Stimulated activated CD4-positive, alpha-beta T cell treated with anti-CD3 and anti-CD28 coated beads, Interleukin-15, amount 100 ng/mL, for 48 hours (primary cell): Measurements from ENCODE around the gene KCNMA1.
"Not testable (repeated sequence)": the region's sequence is repeated elsewhere in the genome, so short reads cannot be mapped to it uniquely, and the experiment has no call there.

Source experiments
- DNase-seq, 2 donors: peaks; one replicate each; pipeline ENCODE4 v3.0.0-alpha.2; 2020; ENCODE audit warnings: low read depth in 2 of 2

The KCNMA1 gene

DNA sequence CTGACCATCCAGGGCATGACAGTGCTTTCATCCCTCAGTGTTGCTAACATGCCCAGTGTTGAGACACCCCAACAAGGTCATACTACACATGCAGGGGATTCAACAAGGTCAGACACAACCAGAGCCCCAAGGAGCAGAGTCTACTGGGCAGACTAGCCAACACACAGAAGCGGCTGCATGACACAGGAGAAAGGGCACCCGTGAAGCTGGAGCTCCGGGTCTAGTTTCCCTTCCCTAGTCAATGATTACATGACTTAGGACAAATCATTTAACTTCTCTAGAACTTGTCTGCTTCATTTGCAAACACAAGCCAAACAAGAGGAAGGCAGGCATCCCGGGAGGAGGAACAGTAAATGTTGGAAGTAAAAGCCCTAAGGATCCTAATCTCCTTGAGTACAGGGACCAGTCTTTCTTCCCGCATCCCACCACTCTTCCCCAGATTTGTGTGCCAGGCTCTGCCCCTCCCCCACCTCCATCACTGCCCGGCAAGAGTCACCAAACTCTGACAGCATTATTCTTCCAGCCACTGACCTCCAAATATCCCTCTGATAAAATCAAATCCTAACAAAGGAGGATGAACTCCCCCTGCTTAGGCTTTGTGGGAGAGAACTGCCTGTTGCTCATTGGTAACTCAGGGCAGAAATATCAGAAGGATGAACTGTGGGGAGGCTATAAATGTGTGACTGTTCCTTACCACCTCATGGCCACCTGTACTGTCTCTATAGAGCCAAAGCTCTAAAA, 104.3 kb downstream of the KCNMA1 start:
- DNase-seq, result no peak

DNA sequence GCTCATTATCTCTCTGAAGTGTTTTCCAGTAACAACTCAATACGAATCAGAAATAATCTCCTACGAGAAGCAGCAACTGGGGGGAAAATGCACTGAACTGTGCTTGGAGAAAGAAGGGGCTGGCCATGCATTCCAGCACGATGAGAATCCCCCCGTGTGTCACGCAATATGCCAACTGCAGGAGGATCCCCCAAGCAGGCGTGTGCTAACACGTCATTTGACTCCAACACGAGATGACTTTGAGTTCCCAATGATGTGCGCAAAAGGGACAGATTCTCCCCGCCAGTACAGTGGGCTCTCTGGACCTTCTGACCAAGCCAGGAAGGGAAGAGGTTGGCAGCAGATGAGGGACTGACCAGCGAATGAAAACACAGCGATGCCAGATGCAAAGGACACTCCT, 105.5 kb downstream of the KCNMA1 start:
- DNase-seq, result no peak

DNA sequence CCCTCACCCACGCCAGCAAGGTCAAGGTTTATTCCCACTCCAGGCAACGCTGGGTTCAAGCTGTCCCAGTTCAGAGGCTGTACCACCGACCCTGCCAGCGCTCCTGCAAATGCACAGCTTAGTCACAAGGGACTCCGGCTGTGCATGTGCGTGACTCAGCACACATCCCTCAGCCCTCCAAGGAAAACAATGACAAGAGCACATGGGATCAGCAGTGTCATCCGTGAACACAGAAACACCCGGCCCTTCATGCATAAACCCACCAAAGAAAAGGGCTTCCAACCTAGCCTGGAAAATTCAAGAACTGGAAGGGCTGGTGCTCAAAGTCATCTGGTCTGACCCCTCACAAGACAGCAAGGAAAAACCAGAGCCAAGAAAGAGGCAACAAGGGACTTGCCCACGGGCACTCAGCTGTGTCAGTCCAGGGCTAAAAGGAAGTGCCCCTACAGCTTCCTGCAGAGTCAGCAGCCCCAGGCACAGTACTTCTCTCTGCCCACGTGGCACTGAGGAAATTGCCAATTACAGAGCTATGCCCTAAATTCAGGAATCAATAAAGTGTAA, 106.1 kb downstream of the KCNMA1 start:
- DNase-seq, result no peak

DNA sequence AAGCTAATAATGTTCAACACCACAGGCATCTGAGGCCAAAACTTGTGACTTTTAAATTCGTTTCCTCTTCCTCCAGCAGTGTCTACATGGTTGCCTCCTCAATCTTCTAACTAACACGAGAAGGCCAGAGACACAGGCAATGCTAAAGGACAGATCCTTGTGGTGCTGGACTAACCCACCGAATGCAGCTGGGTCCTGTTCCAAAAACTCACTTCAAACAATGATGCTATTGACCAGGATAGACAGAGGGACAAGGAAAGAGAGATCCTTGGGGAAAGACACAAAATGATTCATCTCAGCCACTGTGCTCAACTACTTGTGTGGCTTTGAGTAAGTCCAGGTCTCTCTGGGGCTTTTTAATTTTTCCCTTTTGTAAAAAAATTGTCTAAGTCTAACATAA, 107.6 kb downstream of the KCNMA1 start:
- no peak for DNase-seq

DNA sequence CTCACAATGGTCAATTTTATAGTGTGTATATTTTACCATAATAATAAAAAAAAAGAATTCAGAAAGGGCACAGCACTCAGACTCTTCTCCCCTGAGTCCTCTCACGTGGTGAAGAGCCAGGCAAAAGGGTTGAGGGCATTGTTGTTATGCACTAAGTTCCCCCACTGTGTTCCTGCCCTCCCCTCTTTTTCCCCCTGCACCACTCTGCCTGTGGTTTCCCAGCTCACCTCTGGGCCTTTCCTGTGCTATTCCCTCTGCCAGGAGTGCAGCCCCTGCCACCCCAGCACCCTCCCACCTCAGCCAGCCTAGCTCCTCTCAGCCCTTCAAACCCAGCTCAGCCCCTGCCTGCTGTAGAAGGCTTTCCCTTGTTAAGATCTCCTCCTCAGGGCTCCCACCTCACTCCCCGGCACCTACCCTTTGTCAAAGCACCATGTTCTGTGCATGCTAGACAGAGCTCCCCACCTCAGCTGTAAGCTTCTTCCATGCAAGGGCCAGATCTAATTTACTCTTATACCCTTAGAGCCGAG, 108.5 kb downstream of the KCNMA1 start:
- DNase-seq, result no peak

DNA sequence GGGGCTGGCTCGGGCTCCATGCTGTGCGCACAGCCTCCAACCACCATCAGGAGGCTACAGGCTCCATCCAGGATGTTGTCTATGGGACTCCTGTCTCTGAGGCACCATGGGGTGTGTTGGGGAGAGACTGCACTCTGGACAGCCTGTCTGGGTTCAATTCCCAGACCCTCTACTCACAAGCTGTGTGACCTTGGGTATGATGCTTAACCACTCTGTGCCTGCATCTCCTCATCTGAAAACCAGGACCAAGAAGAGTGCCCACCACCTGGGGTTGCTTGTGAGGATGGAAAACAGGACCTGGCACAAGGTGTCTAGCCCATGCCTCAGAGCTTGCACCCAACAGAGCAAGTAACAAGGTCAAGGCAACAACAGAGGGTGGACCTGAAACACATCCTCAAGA, 109.8 kb downstream of the KCNMA1 start:
- no peak for DNase-seq

DNA sequence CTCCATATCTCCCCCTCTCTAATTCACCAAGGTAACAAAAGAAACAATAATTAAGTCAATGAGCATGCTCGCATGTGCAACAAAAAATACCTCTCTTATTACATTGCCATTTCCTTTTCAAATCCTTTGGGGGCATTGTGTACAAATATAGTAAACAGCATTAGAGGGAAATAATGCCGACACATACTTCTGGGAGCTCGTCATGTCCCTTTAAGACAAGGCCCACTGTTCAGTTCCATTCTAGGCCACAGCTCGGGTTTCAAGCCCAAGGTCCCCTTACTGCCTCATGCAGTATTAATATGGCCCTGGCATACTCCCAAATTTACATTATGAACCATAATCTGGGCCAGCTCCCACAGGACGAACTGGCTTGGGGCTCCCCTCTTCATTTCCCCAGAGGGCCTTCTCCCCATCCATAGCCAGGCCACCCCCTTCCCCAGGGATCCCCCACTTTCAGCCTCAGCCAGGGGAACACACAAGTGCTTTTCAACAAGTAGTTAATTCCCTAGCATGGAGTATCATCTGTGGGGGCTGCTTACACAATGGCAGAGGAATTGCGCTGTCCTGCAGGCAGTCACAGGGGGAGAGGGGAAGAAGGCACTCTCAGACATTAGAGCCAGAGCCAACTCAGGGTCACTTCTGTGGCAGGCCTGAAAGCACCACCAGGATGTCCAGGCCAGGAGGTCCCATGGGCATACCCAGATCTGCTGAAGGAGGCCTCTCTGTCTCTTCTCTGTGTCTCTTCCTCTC, 110.6 kb downstream of the KCNMA1 start:
- no peak for DNase-seq

DNA sequence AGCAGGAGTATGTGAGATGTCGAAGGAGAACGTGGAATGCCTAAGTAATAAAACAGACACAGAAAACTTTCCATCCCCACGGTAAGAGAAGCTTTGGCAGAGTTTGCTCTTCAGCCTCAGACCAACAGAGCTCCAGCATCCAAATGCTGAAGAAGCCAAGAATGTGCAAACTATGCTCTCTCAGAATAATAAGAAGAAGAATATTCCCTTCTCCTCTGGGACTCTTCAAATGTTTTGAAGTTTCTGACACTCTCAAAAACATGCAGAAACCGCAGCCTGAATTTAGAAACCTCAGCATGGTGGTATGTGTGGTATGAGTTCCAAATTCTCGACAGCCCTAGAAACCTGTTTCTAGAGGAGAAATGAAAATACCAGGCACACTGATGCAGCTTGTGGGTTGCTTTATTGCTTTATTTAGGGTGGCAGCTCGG, 113.3 kb downstream of the KCNMA1 start:
- no peak for DNase-seq

DNA sequence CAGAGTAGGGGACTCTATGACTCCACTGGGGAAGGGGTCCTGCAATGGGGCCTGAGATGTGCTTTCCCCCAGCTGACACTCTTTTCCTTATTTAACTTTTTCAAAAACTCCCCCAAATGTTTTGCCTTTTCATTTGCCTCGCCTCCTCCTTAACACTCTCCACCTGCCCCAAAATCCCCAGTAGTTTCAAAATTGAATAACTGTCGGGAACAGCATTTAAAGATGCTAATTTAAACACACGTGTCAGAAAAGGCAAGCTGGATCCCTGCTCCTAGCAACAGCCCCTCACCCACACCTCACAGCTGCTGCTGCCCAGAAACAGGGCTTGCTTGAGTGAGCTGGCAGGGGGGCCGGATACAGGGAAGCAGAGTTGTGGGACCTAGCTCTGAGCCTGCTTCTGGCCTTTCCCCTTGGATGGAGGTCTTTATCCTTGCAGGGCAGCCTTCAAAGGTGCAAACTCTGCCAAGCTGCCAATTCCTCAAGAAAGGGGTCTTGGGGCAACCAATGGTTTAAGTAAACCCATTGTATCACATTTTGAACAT, 115.3 kb downstream of the KCNMA1 start:
- no peak for DNase-seq

DNA sequence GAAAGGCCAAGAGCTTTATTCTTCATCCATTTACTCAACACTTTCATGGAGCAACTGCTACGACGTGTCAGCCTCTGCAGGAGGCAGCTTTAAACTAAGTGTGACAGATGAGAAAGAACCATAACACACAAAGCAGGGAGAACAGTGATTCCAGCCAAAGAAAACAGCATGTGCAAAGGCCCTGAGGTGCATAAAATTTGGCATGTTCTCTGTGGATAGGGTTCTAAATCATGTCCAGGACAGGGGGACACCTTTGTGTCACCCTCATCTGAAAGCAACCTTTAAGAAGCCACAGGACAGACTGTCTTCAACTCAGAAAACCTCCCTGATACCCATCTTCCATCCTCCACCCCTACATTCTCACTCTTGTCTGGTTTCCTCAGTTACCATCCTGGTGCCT, 116.6 kb downstream of the KCNMA1 start:
- no peak for DNase-seq

DNA sequence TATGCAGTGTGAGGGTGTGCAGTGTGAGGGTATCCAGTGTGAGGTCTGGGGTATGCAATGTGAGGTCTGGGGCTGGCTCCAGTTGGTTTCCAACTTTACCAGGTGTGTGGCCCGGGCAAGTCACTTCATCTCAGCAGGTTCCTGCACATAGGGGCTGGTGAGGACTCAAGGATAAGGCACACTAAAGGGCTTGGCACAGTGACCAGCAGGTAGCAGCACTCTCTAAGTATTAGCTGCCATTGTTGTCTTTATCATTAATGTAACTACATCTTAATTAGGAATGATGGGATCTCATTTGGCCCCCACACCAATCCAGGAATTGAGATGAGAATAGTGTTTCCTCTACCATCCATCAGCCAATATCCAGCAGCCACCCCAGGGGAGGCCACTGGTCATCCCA, 117.3 kb downstream of the KCNMA1 start:
- no peak for DNase-seq

DNA sequence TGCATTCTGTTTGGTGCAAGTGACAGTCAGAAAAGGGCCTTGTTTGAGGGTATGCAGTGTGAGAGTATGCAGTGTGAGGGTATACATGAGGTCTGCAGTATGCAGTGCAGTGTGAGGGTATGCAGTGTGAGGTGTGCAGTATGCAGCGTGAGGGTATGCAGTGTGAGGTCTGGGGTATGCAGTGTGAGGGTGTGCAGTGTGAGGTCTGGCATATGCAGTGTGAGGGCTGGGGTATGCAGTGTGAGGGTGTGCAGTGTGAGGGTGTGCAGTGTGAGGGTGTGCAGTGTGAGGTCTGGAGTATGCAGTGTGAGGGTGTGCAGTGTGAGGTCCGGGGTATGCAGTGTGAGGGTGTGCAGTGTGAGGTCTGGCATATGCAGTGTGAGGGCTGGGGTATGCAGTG, 117.8 kb downstream of the KCNMA1 start:
- not testable (repeated sequence) for DNase-seq

DNA sequence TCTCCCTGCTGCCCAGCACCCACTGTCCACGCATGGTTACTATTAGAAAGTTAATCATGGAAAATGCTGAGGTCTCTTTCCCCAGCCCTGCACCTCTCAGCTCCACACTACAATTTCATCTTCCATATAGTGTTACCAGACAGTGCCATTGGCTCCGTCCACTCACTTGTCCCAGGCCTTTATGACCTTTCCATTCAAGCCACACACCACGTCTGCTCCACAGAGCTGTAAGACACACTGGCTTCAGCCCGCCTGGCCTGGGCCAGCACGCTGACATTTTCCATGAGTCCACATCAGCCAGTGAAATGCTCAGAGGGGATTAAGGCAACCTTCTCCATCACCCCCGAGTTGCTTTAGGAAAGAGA, 118.7 kb downstream of the KCNMA1 start:
- DNase-seq, result no peak

DNA sequence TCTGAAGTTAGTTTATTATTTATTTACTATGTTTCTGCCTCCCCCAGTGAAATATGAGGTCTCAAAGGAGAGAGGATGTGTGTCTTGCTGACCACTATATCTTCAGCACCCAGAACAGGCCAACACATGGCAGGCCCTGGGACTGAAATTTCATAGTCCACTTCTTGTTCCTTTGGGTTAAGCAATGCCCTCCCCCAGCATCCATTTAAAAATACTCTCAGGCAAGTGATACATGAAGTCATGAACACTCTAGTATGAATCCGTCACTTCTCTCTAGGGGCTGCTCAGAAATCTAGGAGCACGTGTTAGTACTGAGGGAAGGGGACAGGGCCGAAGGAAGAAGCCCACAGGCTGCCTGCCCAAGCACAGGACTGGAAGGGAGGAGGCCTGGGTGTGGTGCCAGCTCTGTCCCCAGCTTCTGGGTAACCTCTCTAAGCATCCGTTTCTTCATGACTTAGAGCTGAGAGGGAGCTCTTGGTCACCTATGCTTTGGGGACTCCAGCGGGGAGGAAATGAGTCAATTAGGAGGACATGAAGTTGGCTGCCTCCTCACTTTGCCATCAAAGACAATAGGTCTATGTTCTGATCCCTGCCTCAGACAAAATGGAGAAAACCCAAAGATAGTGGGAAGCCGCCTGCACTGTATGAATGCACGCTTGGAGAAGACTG, 119.2 kb downstream of the KCNMA1 start:
- no peak for DNase-seq

DNA sequence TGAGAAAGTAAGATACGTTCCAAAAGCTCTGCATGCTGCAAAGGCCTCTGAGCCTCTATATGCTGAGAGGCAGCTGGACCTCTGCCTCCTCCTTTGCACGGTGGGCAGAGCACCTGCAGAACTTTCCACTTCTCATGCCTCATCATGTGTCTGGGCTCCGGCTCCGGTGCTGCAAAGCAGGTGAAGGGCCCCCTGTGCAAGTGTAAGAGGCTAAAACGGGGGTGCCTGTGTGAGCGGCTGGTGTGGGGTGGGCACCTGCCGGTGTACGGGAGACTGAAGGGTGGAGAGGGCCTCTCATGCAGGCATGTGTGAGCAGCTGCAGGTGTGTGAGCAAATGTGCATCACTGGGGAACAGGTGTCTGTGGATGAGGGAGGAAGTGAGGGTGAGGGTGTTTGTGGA, 121.0 kb downstream of the KCNMA1 start:
- DNase-seq, result no peak

DNA sequence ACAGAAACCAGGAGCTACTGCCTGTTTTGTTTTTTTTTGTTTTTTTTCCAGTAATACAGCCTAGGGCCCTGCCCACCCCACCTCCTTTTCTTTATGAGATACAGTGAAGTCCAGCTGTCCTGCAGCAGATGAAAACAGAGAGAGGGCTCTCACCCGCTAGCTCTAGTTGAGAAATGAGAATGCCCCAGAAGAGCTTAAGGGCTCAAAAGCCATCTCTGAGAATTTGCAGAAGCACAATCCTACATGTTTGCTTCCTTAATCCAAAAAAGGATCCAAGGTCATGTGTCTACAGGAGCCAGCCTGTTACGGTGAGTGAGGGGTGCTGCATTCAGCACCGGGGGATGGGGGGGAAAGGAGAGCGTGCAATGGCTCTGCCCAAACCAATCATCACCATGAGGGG, 122.7 kb downstream of the KCNMA1 start:
- no peak for DNase-seq

DNA sequence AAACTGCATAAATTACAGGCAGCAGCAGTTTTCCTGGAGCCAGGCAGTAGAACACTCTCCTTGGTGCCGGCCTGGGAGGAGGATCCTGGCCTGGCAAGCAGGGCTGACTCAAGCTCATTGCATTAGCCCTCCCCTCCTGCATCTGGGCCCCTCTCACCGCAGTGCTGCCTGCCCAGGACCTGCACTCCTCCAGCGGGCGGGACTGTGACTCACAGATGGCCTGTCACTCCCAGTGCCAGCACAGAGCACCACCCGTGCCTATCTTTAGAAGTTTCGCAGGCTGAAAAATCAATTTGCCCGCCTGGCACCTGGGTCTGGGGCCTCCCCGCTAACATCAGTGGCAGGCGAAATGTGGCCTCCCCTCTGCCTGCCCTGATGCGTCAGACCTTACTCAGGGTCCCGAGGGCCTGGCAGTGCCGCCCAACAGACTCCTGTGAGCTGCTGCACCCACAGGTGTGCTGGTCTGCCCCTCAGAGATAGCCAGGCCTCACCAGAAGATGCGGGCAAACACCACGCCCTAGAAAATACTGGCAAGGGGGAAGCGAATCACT, 123.8 kb downstream of the KCNMA1 start:
- no peak for DNase-seq

DNA sequence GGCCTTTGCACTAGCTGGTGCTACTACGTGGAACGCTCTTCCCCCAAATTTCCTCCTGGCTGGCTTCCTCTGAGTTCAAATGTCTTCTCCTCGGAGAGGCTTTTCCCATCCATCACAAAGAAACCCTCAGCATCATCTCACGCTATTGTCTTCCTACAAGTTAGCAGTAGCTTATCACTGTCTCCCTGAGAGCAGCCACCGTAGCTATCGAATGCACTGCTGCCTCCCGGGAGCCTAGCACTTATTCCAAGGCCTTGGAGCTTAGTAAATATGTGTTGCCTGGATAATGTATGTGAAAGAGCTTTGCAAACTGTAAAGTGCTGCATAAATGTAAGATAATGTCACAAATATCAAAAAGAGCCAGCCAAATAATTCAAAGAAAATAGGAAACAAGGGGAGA, 124.4 kb downstream of the KCNMA1 start:
- no peak for DNase-seq

DNA sequence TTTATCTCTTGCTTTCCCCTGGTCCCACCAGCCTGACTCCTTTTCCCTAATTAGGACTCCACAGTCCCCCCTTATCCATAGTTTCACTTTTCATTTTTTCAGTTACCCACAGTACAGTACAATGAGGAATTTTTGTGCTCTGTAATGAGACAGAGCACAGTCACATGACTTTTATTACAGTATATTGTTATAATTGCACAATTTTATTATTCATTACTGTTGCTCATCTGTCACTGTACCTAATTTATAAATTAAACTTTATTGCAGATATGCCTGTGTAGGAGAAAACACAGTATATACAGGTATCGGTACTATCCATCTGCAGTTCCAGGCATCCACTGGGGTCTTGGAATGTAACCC, 125.4 kb downstream of the KCNMA1 start:
- no peak for DNase-seq

DNA sequence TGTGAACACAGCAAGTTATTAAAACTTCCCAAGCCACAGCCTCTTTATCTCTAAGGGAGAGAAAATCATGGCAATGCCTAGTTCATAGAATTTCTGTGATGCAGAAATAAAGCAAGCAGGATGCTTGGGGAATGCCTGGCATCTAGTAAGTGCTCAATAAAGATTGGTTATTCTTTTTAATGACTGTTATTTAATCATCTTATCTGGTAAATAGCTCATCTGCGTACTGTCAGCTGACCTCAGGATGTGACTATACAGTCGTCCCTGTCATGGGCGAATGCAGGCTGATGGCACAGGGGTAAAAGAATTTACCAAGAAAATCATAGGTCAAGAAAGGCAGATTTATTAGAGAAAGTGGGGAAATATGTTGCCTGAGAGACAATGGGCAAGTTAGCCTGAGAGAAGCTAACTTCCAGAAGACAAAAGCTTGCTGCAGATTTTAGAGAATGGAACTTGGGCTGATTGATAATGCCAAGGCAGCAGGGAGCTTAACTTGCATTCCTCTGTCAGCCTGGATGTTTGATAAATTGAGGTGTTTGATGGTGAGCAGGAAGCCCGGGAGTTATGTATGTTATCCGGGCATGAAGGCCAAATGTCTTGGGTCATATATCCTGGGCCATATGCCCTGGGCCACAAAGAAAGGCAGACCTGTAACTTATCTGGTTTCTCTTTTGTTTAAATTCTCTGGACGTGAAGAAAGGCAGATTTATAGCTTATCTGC, 126.0 kb downstream of the KCNMA1 start:
- DNase-seq, result no peak

DNA sequence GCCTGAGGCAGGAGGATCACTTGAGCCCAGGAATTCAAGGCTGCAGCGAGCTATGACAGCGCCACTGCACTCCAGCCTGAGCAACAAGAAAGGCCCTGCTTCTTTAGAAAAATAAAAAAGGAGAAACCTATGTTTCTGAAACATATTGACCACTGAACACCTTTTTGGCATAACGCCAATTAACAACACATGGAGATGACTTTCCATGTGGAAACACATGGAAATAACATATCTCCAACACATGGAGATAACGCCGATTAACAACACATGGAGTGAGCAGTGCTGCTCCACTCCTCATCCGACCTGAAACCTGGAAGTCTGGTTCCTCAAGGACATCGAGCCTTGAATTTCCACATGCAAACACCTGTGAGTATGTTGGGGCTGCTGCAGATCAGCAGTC, 126.9 kb downstream of the KCNMA1 start:
- DNase-seq, result no peak
